CD14-positive monocyte (primary cell): ENCODE measurements around the gene WDR62. TPM values are rescaled to one million over a fixed set of nuclear protein-coding genes. Genes with fewer than 3 reads are reported as not detected.

Experiments
- DNase-seq, 3 donors: peaks; one replicate each; pipeline ENCODE4 v3.0.0-alpha.2; 2011 to 2022
- H2AFZ ChIP-seq: 2 replicates; pipeline ENCODE4 v1.6.0; 2012; ENCODE audit warnings: mild to moderate bottlenecking, low read depth, low read length, inconsistent platforms; ENCODE audit not compliant: insufficient read depth, poor library complexity, severe bottlenecking
- H3K27ac ChIP-seq, 2 donors: 1 replicate in 1 of 2; 2 replicates in 1 of 2; pipeline ENCODE4 v1.5.1; 2012 to 2013; ENCODE audit warnings: low read length in 2 of 2, control low read depth in 1 of 2, inconsistent platforms in 1 of 2, low read depth in 1 of 2, mild to moderate bottlenecking in 1 of 2
- H3K27me3 ChIP-seq, 2 donors: one replicate each; pipeline versions ENCODE4 v1.6.0 to v1.6.1; 2011 to 2013; ENCODE audit warnings: low read length in 2 of 2; ENCODE audit not compliant: control insufficient read depth in 2 of 2, insufficient read depth in 2 of 2
- H3K36me3 ChIP-seq, 2 donors: replicated peaks in 1 of 2; 1 replicate in 1 of 2; 2 replicates in 1 of 2; pipeline versions ENCODE4 v1.5.1 to v1.6.1; 2012 to 2013; ENCODE audit warnings: low read length in 2 of 2, control low read depth in 1 of 2, inconsistent platforms in 1 of 2, mild to moderate bottlenecking in 1 of 2; ENCODE audit not compliant: insufficient read depth in 2 of 2, control insufficient read depth in 1 of 2
- H3K4me1 ChIP-seq, 2 donors: 1 replicate in 1 of 2; 2 replicates in 1 of 2; pipeline versions ENCODE4 v1.5.1 to v1.6.1; 2012 to 2013; ENCODE audit warnings: low read length in 2 of 2, control low read depth in 1 of 2, inconsistent platforms in 1 of 2, mild to moderate bottlenecking in 1 of 2, moderate library complexity in 1 of 2; ENCODE audit not compliant: insufficient read depth in 2 of 2, control insufficient read depth in 1 of 2
- H3K4me2 ChIP-seq: replicated peaks from 2 replicates; pipeline ENCODE3; 2012; ENCODE audit warnings: low read length, moderate library complexity, mild to moderate bottlenecking; ENCODE audit not compliant: poor library complexity, severe bottlenecking; ENCODE audit errors: extremely low read depth
- H3K4me3 ChIP-seq, 3 experiments: fragments of 200-600 bp in 1 of 3; sonication (generic) in 1 of 3; replicated peaks in 1 of 3; 1 replicate in 2 of 3; 2 replicates in 1 of 3; pipeline ENCODE4 v1.5.1; 2011 to 2013; ENCODE audit warnings: low read length in 3 of 3, mild to moderate bottlenecking in 3 of 3, control low read depth in 2 of 3, low read depth in 2 of 3, inconsistent platforms in 1 of 3, moderate library complexity in 1 of 3
- H3K79me2 ChIP-seq: 2 replicates; pipeline ENCODE4 v1.6.0; 2012; ENCODE audit warnings: mild to moderate bottlenecking, control low read depth, inconsistent platforms, low read length, moderate library complexity; ENCODE audit not compliant: insufficient read depth
- H3K9ac ChIP-seq: 2 replicates; pipeline ENCODE4 v1.6.0; 2017; ENCODE audit warnings: low read length, mild to moderate bottlenecking; ENCODE audit not compliant: insufficient read depth, poor library complexity, severe bottlenecking
- H3K9me3 ChIP-seq, 2 donors: replicated peaks in 1 of 2; 1 replicate in 1 of 2; 2 replicates in 1 of 2; pipeline versions ENCODE4 v1.5.1 to v1.6.1; 2012 to 2013; ENCODE audit warnings: low read length in 2 of 2, control low read depth in 1 of 2; ENCODE audit not compliant: control insufficient read depth in 1 of 2, insufficient read depth in 1 of 2
- H4K20me1 ChIP-seq: 2 replicates; pipeline ENCODE4 v1.6.0; 2012; ENCODE audit warnings: mild to moderate bottlenecking, low read length, control low read depth, moderate library complexity; ENCODE audit not compliant: insufficient read depth
- H3K27ac Mint-ChIP-seq, 7 donors: one replicate each; pipeline ENCODE4 v1.8.0; 2020; ENCODE audit warnings: mild to moderate bottlenecking in 7 of 7, mixed read lengths in 7 of 7, moderate library complexity in 6 of 7, inconsistent platforms in 2 of 7
- H3K27me3 Mint-ChIP-seq, 3 donors: one replicate each; pipeline ENCODE4 v1.8.0; 2021 to 2022; ENCODE audit warnings: low read depth in 3 of 3, mild to moderate bottlenecking in 3 of 3, mixed read lengths in 3 of 3, moderate library complexity in 3 of 3, inconsistent platforms in 1 of 3
- H3K36me3 Mint-ChIP-seq, 2 donors: one replicate each; pipeline ENCODE4 v1.8.0; 2020; ENCODE audit warnings: mixed read lengths in 2 of 2, inconsistent platforms in 1 of 2, mild to moderate bottlenecking in 1 of 2
- H3K4me1 Mint-ChIP-seq: one replicate; pipeline ENCODE4 v1.8.0; 2020; ENCODE audit warnings: mild to moderate bottlenecking, mixed read lengths
- H3K4me3 Mint-ChIP-seq, 2 donors: one replicate each; pipeline ENCODE4 v1.8.0; 2020; ENCODE audit warnings: mild to moderate bottlenecking in 2 of 2, mixed read lengths in 2 of 2, moderate library complexity in 1 of 2
- H3K9me3 Mint-ChIP-seq, 7 donors: one replicate each; pipeline ENCODE4 v1.8.0; 2020 to 2022; ENCODE audit warnings: mixed read lengths in 7 of 7, mild to moderate bottlenecking in 6 of 7, moderate library complexity in 6 of 7, inconsistent platforms in 2 of 7
- CTCF ChIP-seq: fragments of 200-600 bp; IDR thresholded peaks from one replicate; pipeline ENCODE4 v1.8.0; 2022; ENCODE audit warnings: antibody characterized with exemption, mild to moderate bottlenecking
- WGBS: methylation state at CpG from one replicate; pipeline ENCODE4 v1.1.5; 2013; ENCODE audit warnings: missing lambda C conversion rate; ENCODE audit not compliant: insufficient coverage; 5-methylcytosine and 5-hydroxymethylcytosine counted together
- intact Hi-C, 2 donors: fragments of 100-400 bp; cut with micrococcal nuclease; formaldehyde crosslinking; loops; one replicate each; pipeline versions ENCODE4 v1.15.0 to v1.15.1; 2023
- polyA plus RNA-seq, 3 donors: library from polyadenylated mRNA; depleted of rRNA in 1 of 3; unstranded in 2 of 3; stranded (reverse) in 1 of 3; fragments of 300-500 nt in 2 of 3; fragments of >200 nt in 1 of 3; fragmentation: Illumina TruSeq in 2 of 3; gene quantifications; 1 replicate in 2 of 3; 2 replicates in 1 of 3; pipeline ENCODE4 v1.2.3, GENCODE V29; 2012 to 2021

WDR62 gene
- polyA plus RNA-seq, 3 donors, result 0.05 to 0.88 TPM; not detected in 1

- Histone ChIP-seq H3K27me3 (no peaks in the 10 kb centered on the region), H3K36me3 (peaks cover 52 to 84% of the 10 kb centered on the region in 2 donors), H3K4me2 (no peak overlapping the region), H3K9ac (no peak overlapping the region), H3K9me3 (no peaks in the 10 kb centered on the region), H3K79me2 (peaks cover 10% of the 10 kb centered on the region), H3K4me1 (peaks cover 0 to 4% of the 10 kb centered on the region in 2 donors), H2AFZ (no peak overlapping the region), H3K27ac (no peak overlapping the region), H3K4me3 (no peak overlapping the region), H4K20me1 (peaks cover under 1% of the 10 kb centered on the region)
- H3K9me3 Mint-ChIP-seq, result no peaks in the 10 kb centered on the region
- peaks cover 0 to 1% (median 0%) of the 10 kb centered on the region in 3 donors for H3K27me3 Mint-ChIP-seq
- no peak for TF ChIP-seq CTCF
- WGBS, result 91% methylated on average over 49 of the region's 49 CpGs
- intact Hi-C loops, result no loop called here
- peaks cover 78 to 93% of the 10 kb centered on the region in 2 donors for H3K36me3 Mint-ChIP-seq
- peaks cover 6% of the 10 kb centered on the region for H3K4me1 Mint-ChIP-seq
- no peak overlapping the region for H3K4me3 Mint-ChIP-seq
- peak overlapping the region in 1 of 7 donors; percentile 37 for H3K27ac Mint-ChIP-seq
- DNase-seq, result no peak
Observed at GRCh38 chr19:36121486-36122124, 66.9 kb downstream of the WDR62 start.

GRCh38 chr19:36125557-36125956 is 70.9 kb downstream of the WDR62 start:
- 94% methylated on average over 9 of the region's 9 CpGs for WGBS
- Mint-ChIP-seq H3K27me3 (peaks cover 0 to 1% (median 0%) of the 10 kb centered on the region in 3 donors), H3K36me3 (peaks cover 45 to 54% of the 10 kb centered on the region in 2 donors), H3K27ac (peak overlapping the region in 2 of 7 donors; percentile 6 to 15), H3K9me3 (peaks cover 0 to 3% (median 0%) of the 10 kb centered on the region in 7 donors), H3K4me3 (no peak overlapping the region), H3K4me1 (peaks cover 19% of the 10 kb centered on the region)
- Histone ChIP-seq H3K4me1 (peaks cover 29 to 35% of the 10 kb centered on the region in 2 donors), H3K9me3 (no peaks in the 10 kb centered on the region), H3K79me2 (peaks cover 4% of the 10 kb centered on the region), H4K20me1 (no peaks in the 10 kb centered on the region), H3K4me3 (no peak overlapping the region), H2AFZ (no peak overlapping the region), H3K4me2 (no peak overlapping the region), H3K36me3 (peaks cover 33 to 56% of the 10 kb centered on the region in 2 donors), H3K27me3 (no peaks in the 10 kb centered on the region), H3K27ac (no peak overlapping the region), H3K9ac (no peak overlapping the region)
- intact Hi-C loops, result no loop called here
- TF ChIP-seq CTCF, result no peak
- no peak for DNase-seq
